ENCODE results near the gene HOXA10.

HOXA10 gene

GRCh38 chr7:27128034-27128433, 46.1 kb downstream of the HOXA10 start:
- no peak for DNase-seq

GRCh38 chr7:27126596-27127327, 47.4 kb downstream of the HOXA10 start:
- no peak for DNase-seq

- DNase-seq: no peak
Measured at GRCh38 chr7:27125986-27126394, 48.1 kb downstream of the HOXA10 start.

GRCh38 chr7:27124902-27125689, 49.0 kb downstream of the HOXA10 start:
- no peak for DNase-seq

GRCh38 chr7:27124096-27124901, 49.8 kb downstream of the HOXA10 start:
- DNase-seq: no peak

- no peak for DNase-seq
Measured at GRCh38 chr7:27123477-27124053, 50.6 kb downstream of the HOXA10 start.

- DNase-seq: no peak
Measured at GRCh38 chr7:27123007-27123476, 51.1 kb downstream of the HOXA10 start.

GRCh38 chr7:27122077-27122910, 51.8 kb downstream of the HOXA10 start:
- DNase-seq: no peak

GRCh38 chr7:27121684-27122076, 52.4 kb downstream of the HOXA10 start:
- DNase-seq: no peak

Data from NCI-H510A treated with DMSO at 0.1 percent for 48 hours (cell line).